Activated naive CD8-positive, alpha-beta T cell treated with anti-CD3 and anti-CD28 coated beads, Interleukin-2, amount 50 U/mL, for 24 hours (primary cell): ENCODE data around the gene TGM2.

Experiments used
- ATAC-seq: fragments of 150-1000 bp; cut with Tn5 transposase; one replicate; pipeline ENCODE4 v1.10.0; 2021
- DNase-seq: peaks from one replicate; pipeline ENCODE4 v3.0.0; 2021
- H3K27ac Mint-ChIP-seq: one replicate; pipeline ENCODE4 v1.8.0; 2021; ENCODE audit warnings: mild to moderate bottlenecking, mixed read lengths
- H3K27me3 Mint-ChIP-seq: one replicate; pipeline ENCODE4 v1.8.0; 2021; ENCODE audit warnings: mixed read lengths
- H3K36me3 Mint-ChIP-seq: one replicate; pipeline ENCODE4 v1.8.0; 2021; ENCODE audit warnings: low read depth, mixed read lengths
- H3K4me1 Mint-ChIP-seq: one replicate; pipeline ENCODE4 v1.8.0; 2021; ENCODE audit warnings: mixed read lengths
- H3K4me3 Mint-ChIP-seq: one replicate; pipeline ENCODE4 v1.8.0; 2021; ENCODE audit warnings: mild to moderate bottlenecking, moderate library complexity, mixed read lengths
- H3K9me3 Mint-ChIP-seq: one replicate; pipeline ENCODE4 v1.8.0; 2021; ENCODE audit warnings: mixed read lengths

TGM2 gene

GRCh38 chr20:38173237-38174156 is 8.4 kb upstream of the TGM2 start:
- H3K36me3 Mint-ChIP-seq = no peaks in the 10 kb centered on the region
- ATAC-seq = no peak

GRCh38 chr20:38172408-38172807 is 7.3 kb upstream of the TGM2 start:
- no peak for DNase-seq
- Mint-ChIP-seq H3K36me3 (no peaks in the 10 kb centered on the region), H3K4me1 (peaks cover 7% of the 10 kb centered on the region), H3K4me3 (no peak overlapping the region), H3K27ac (no peak overlapping the region), H3K9me3 (no peaks in the 10 kb centered on the region), H3K27me3 (peaks cover 13% of the 10 kb centered on the region)
- ATAC-seq = no peak

More at GRCh38 chr20:38173237-38174156, 8.4 kb upstream of the TGM2 start:
- Mint-ChIP-seq H3K4me1 (peaks cover 4% of the 10 kb centered on the region), H3K9me3 (no peaks in the 10 kb centered on the region), H3K27me3 (peaks cover 19% of the 10 kb centered on the region), H3K27ac (no peak overlapping the region), H3K4me3 (no peak overlapping the region)
- DNase-seq = no peak

- H3K4me1 Mint-ChIP-seq = peaks cover 7% of the 10 kb centered on the region
- no peaks in the 10 kb centered on the region for H3K9me3 Mint-ChIP-seq
- peaks cover 10% of the 10 kb centered on the region for H3K27me3 Mint-ChIP-seq
- H3K36me3 Mint-ChIP-seq = no peaks in the 10 kb centered on the region
- H3K4me3 Mint-ChIP-seq = no peak overlapping the region
- no peak overlapping the region for H3K27ac Mint-ChIP-seq
- ATAC-seq = no peak
- DNase-seq = no peak
These were observed 6.6 kb upstream of the TGM2 start for GRCh38 chr20:38171675-38172043.

GRCh38 chr20:38170826-38171674 is 6.0 kb upstream of the TGM2 start:
- Mint-ChIP-seq H3K36me3 (no peaks in the 10 kb centered on the region), H3K27ac (no peak overlapping the region), H3K4me3 (no peak overlapping the region), H3K4me1 (peaks cover 7% of the 10 kb centered on the region), H3K9me3 (no peaks in the 10 kb centered on the region), H3K27me3 (peaks cover 13% of the 10 kb centered on the region)
- ATAC-seq = no peak
- DNase-seq = no peak

GRCh38 chr20:38170219-38170825 is 5.3 kb upstream of the TGM2 start:
- no peaks in the 10 kb centered on the region for H3K9me3 Mint-ChIP-seq
- H3K4me1 Mint-ChIP-seq = peaks cover 8% of the 10 kb centered on the region
- peaks cover 19% of the 10 kb centered on the region for H3K27me3 Mint-ChIP-seq
- H3K27ac Mint-ChIP-seq = no peak overlapping the region
- DNase-seq (no peak), ATAC-seq (no peak)
- no peak overlapping the region for H3K4me3 Mint-ChIP-seq
- no peaks in the 10 kb centered on the region for H3K36me3 Mint-ChIP-seq

GRCh38 chr20:38169636-38170193 is 4.6 kb upstream of the TGM2 start:
- H3K36me3 Mint-ChIP-seq = no peaks in the 10 kb centered on the region
- H3K9me3 Mint-ChIP-seq = no peaks in the 10 kb centered on the region
- no peak overlapping the region for H3K27ac Mint-ChIP-seq
- no peak overlapping the region for H3K4me3 Mint-ChIP-seq
- peaks cover 23% of the 10 kb centered on the region for H3K27me3 Mint-ChIP-seq
- DNase-seq = no peak
- ATAC-seq = no peak
- H3K4me1 Mint-ChIP-seq = peaks cover 9% of the 10 kb centered on the region

GRCh38 chr20:38168791-38169589 is 3.9 kb upstream of the TGM2 start:
- Mint-ChIP-seq H3K4me1 (peaks cover 9% of the 10 kb centered on the region), H3K9me3 (no peaks in the 10 kb centered on the region), H3K36me3 (no peaks in the 10 kb centered on the region), H3K27me3 (peaks cover 27% of the 10 kb centered on the region), H3K4me3 (no peak overlapping the region), H3K27ac (peak overlapping the region; percentile 47)
- no peak for ATAC-seq
- DNase-seq = no peak

- Mint-ChIP-seq H3K4me1 (peaks cover 9% of the 10 kb centered on the region), H3K36me3 (no peaks in the 10 kb centered on the region), H3K27ac (peak overlapping the region; percentile 47), H3K9me3 (no peaks in the 10 kb centered on the region), H3K27me3 (peaks cover 28% of the 10 kb centered on the region), H3K4me3 (no peak overlapping the region)
- no peak for DNase-seq
- ATAC-seq = peak; percentile 80
These were observed 3.0 kb upstream of the TGM2 start for GRCh38 chr20:38167851-38168760.

GRCh38 chr20:38167328-38167850 is 2.3 kb upstream of the TGM2 start:
- Mint-ChIP-seq H3K27ac (no peak overlapping the region), H3K4me3 (no peak overlapping the region), H3K9me3 (no peaks in the 10 kb centered on the region), H3K36me3 (no peaks in the 10 kb centered on the region), H3K27me3 (peaks cover 30% of the 10 kb centered on the region), H3K4me1 (peaks cover 9% of the 10 kb centered on the region)
- ATAC-seq (no peak), DNase-seq (no peak)

- Mint-ChIP-seq H3K4me3 (no peak overlapping the region), H3K9me3 (no peaks in the 10 kb centered on the region), H3K36me3 (no peaks in the 10 kb centered on the region), H3K27me3 (peaks cover 28% of the 10 kb centered on the region), H3K27ac (no peak overlapping the region), H3K4me1 (peaks cover 9% of the 10 kb centered on the region)
- ATAC-seq (no peak), DNase-seq (no peak)
These were observed 1.7 kb upstream of the TGM2 start for GRCh38 chr20:38166703-38167233.

- no peaks in the 10 kb centered on the region for H3K36me3 Mint-ChIP-seq
- DNase-seq (no peak), ATAC-seq (no peak)
- H3K27ac Mint-ChIP-seq = no peak overlapping the region
- H3K27me3 Mint-ChIP-seq = peaks cover 28% of the 10 kb centered on the region
- H3K4me1 Mint-ChIP-seq = peaks cover 9% of the 10 kb centered on the region
- H3K4me3 Mint-ChIP-seq = no peak overlapping the region
- H3K9me3 Mint-ChIP-seq = no peaks in the 10 kb centered on the region
These were observed 1.1 kb upstream of the TGM2 start for GRCh38 chr20:38165966-38166702.

GRCh38 chr20:38164624-38165088 is 414 bp downstream of the TGM2 start:
- no peak overlapping the region for H3K4me3 Mint-ChIP-seq
- peaks cover 9% of the 10 kb centered on the region for H3K4me1 Mint-ChIP-seq
- DNase-seq = no peak
- H3K9me3 Mint-ChIP-seq = no peaks in the 10 kb centered on the region
- no peak overlapping the region for H3K27ac Mint-ChIP-seq
- ATAC-seq = no peak
- H3K27me3 Mint-ChIP-seq = peaks cover 24% of the 10 kb centered on the region
- H3K36me3 Mint-ChIP-seq = no peaks in the 10 kb centered on the region
